Spleen (tissue), 7 donors: ENCODE results near the gene TCF3.

Experiments
- POLR2A ChIP-seq, 3 donors: fragments of 450-650 bp; IDR thresholded peaks; one replicate each; pipeline ENCODE4 v1.5.1; 2017; ENCODE audit warnings: antibody characterized with exemption in 3 of 3, mild to moderate bottlenecking in 1 of 3
- POLR2AphosphoS5 ChIP-seq, 3 donors: sonication (generic); formaldehyde crosslinking; IDR thresholded peaks; one replicate each; pipeline ENCODE4 v1.5.1; 2017; ENCODE audit warnings: antibody characterized with exemption in 3 of 3
- TF ChIP-seq, protein P1 (sequence below), 11 experiments: fragments of 200-600 bp in 7 of 11; fragments of 450-650 bp in 4 of 11; sonication (generic) in 4 of 11; IDR thresholded peaks in 8 of 11; conservative IDR thresholded peaks in 3 of 11; 1 replicate in 7 of 11; 2 replicates in 4 of 11; pipeline versions ENCODE4 v1.4.0 to v1.8.0; 2016 to 2021; ENCODE audit warnings: antibody characterized with exemption in 11 of 11, inconsistent platforms in 4 of 11, mild to moderate bottlenecking in 1 of 11
- donor health status: DM: no; HTN: no; CAD: no; lungs with moderate emphysema.
- donor health status: DM: no; HTN: no; CAD: no.
- donor health status: DM: no; HTN: no; CAD: no.

DNA sequence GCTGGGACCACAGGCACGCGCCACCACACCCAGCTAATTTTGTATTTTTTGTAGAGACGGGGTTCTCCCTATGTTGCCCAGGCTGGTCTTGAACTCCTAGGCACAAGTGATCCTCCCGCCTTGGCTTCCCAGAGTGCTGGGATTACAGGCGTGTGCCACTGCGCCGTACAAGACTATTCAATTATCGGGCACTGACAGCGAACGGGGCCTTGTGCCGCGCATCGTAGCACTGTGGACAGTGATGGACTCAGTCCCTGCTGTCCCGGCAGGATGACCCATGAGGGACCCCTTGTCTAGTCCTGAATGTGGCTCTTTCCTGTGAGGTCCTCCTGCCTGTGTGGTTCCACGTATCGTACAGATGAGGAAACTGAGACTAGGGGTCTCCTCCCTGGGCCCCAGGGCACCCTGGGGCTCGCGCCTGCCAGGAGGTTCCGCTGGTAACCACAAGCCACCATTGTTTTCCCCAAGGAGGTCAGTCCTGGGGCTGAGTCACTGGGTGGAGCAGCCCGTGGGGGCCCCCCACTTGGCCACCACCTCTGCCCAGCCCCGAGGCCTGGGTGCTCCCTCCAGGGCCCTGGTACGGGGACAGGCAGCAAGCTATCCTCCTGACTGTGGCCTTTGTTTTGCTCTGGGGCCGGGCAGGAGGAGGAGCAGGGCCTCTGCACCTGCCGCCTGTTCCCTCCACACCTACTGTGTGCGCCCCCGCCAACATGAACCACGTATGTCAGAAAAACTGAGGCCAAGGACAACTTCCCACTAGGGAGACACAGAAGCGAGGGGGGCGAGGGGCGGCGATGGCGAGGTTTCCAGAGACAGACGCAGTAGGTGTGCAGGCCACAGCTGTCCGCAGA lies 2.9 kb upstream of the TCF3 start:
- TF ChIP-seq POLR2AphosphoS5 (IDR thresholded peaks at IDR 0.05) (no peak), POLR2A (IDR thresholded peaks at IDR 0.05) (no peak)
- TF ChIP-seq, protein P1, sequence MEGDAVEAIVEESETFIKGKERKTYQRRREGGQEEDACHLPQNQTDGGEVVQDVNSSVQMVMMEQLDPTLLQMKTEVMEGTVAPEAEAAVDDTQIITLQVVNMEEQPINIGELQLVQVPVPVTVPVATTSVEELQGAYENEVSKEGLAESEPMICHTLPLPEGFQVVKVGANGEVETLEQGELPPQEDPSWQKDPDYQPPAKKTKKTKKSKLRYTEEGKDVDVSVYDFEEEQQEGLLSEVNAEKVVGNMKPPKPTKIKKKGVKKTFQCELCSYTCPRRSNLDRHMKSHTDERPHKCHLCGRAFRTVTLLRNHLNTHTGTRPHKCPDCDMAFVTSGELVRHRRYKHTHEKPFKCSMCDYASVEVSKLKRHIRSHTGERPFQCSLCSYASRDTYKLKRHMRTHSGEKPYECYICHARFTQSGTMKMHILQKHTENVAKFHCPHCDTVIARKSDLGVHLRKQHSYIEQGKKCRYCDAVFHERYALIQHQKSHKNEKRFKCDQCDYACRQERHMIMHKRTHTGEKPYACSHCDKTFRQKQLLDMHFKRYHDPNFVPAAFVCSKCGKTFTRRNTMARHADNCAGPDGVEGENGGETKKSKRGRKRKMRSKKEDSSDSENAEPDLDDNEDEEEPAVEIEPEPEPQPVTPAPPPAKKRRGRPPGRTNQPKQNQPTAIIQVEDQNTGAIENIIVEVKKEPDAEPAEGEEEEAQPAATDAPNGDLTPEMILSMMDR (IDR thresholded peaks at IDR 0.05 in 8 of 11, conservative IDR thresholded peaks at IDR 0.05 in 3 of 11) = no peak
